HG02588 (cell line): ENCODE data around the gene UPB1.

ENCODE experiments used
- ATAC-seq: cut with Tn5 transposase; IDR thresholded peaks from one replicate; pipeline ENCODE4 v1.9.1; 2021; ENCODE audit warnings: mild to moderate bottlenecking, moderate library complexity; ENCODE audit not compliant: unreplicated experiment

UPB1 gene

GRCh38 chr22:24503137-24503842 lies 8.2 kb downstream of the UPB1 start:
- peak; percentile 47 for ATAC-seq

GRCh38 chr22:24503843-24504338 lies 8.8 kb downstream of the UPB1 start:
- ATAC-seq = no peak

GRCh38 chr22:24504540-24504939 lies 9.4 kb downstream of the UPB1 start:
- no peak for ATAC-seq

GRCh38 chr22:24504956-24505736 lies 10.0 kb downstream of the UPB1 start:
- ATAC-seq = no peak

GRCh38 chr22:24506802-24507438 lies 11.8 kb downstream of the UPB1 start:
- no peak for ATAC-seq

GRCh38 chr22:24507716-24508115 lies 12.6 kb downstream of the UPB1 start:
- no peak for ATAC-seq

GRCh38 chr22:24510637-24511625 lies 15.8 kb downstream of the UPB1 start:
- no peak for ATAC-seq

GRCh38 chr22:24512043-24512442 lies 16.9 kb downstream of the UPB1 start:
- ATAC-seq = no peak

GRCh38 chr22:24513378-24514240 lies 18.5 kb downstream of the UPB1 start:
- ATAC-seq = no peak

- no peak for ATAC-seq
Measured at GRCh38 chr22:24514241-24515026, 19.3 kb downstream of the UPB1 start.

- ATAC-seq = no peak
Measured at GRCh38 chr22:24515027-24515338, 19.9 kb downstream of the UPB1 start.

- no peak for ATAC-seq
Measured at GRCh38 chr22:24516301-24516737, 21.2 kb downstream of the UPB1 start.

- ATAC-seq = no peak
Measured at GRCh38 chr22:24517446-24517845, 22.3 kb downstream of the UPB1 start.

- no peak for ATAC-seq
Measured at GRCh38 chr22:24518228-24518627, 23.1 kb downstream of the UPB1 start.

- no peak for ATAC-seq
Measured at GRCh38 chr22:24518771-24519485, 23.8 kb downstream of the UPB1 start.

GRCh38 chr22:24519496-24519895 lies 24.4 kb downstream of the UPB1 start:
- no peak for ATAC-seq

- ATAC-seq = no peak
Measured at GRCh38 chr22:24521791-24522245, 26.7 kb downstream of the UPB1 start.

- ATAC-seq = no peak
Measured at GRCh38 chr22:24523873-24524272, 28.7 kb downstream of the UPB1 start.
